NT2/D1 (cell line): Measurements from ENCODE around the gene OTOS.

Experiments used
- YY1 ChIP-seq: IDR thresholded peaks from 2 replicates; pipeline ENCODE4 v1.6.1; 2011; ENCODE audit not compliant: insufficient read length, insufficient read depth
- ZNF274 ChIP-seq: IDR thresholded peaks from 2 replicates; pipeline ENCODE4 v1.6.1; 2011; ENCODE audit warnings: mild to moderate bottlenecking, low read depth, low read length

DNA sequence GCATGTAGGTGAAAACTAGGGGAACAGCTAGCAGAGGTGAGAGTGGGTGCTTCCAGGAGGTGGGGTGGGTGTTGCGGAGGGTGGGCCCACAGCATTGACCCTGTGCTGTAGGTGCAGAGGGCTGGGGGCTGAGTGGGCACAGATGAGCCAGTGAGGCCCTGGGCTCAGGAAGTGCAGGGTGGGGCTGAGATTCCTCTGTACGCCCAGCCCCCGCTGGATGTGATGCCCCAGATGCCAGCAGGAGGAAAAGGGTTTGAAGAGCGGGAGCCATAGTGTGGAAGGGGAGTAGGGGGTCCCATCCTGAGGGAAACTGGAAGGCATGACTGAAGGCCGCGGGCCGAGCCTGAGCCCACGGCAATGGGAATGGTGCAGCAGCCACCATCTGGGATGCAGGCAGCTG is 14.1 kb upstream of the OTOS start:
- no peak for TF ChIP-seq ZNF274
- TF ChIP-seq YY1 = no peak
